Spleen (tissue), 11 donors: ENCODE data around the gene EVC2. TPM values are rescaled to one million over a fixed set of nuclear protein-coding genes. Genes with fewer than 3 reads are reported as not detected.

Experiments
- DNase-seq: peaks from one replicate; pipeline ENCODE4 v3.0.0-alpha.2; 2020
- H3K27ac ChIP-seq, 8 donors: fragments of 200-600 bp; sonication (generic) in 7 of 8; 1 replicate in 4 of 8; 2 replicates in 4 of 8; pipeline versions ENCODE4 v1.5.0 to v1.8.0; 2016 to 2021; ENCODE audit warnings: inconsistent platforms in 4 of 8, mild to moderate bottlenecking in 4 of 8, moderate library complexity in 1 of 8
- H3K27me3 ChIP-seq, 7 donors: fragments of 200-600 bp; sonication (generic) in 6 of 7; replicated peaks in 1 of 7; 1 replicate in 4 of 7; 2 replicates in 3 of 7; pipeline versions ENCODE4 v1.5.0 to v1.8.0; 2016 to 2021; ENCODE audit warnings: inconsistent platforms in 3 of 7, mild to moderate bottlenecking in 1 of 7
- H3K36me3 ChIP-seq, 6 donors: fragments of 200-600 bp; sonication (generic) in 5 of 6; 1 replicate in 4 of 6; 2 replicates in 2 of 6; pipeline versions ENCODE4 v1.5.0 to v1.8.0; 2016 to 2021; ENCODE audit warnings: inconsistent platforms in 2 of 6
- H3K4me1 ChIP-seq, 6 donors: fragments of 200-600 bp; sonication (generic) in 5 of 6; 1 replicate in 3 of 6; 2 replicates in 3 of 6; pipeline versions ENCODE4 v1.5.0 to v1.8.0; 2016 to 2021; ENCODE audit warnings: inconsistent platforms in 3 of 6
- H3K4me3 ChIP-seq, 8 donors: fragments of 200-600 bp; sonication (generic) in 7 of 8; 1 replicate in 4 of 8; 2 replicates in 4 of 8; pipeline versions ENCODE4 v1.5.0 to v1.8.0; 2016 to 2021; ENCODE audit warnings: inconsistent platforms in 4 of 8, mild to moderate bottlenecking in 4 of 8, moderate library complexity in 2 of 8
- H3K9me3 ChIP-seq, 8 donors: fragments of 200-600 bp; sonication (generic) in 7 of 8; 1 replicate in 4 of 8; 2 replicates in 4 of 8; pipeline versions ENCODE4 v1.5.0 to v1.8.0; 2016 to 2021; ENCODE audit warnings: inconsistent platforms in 4 of 8
- CTCF ChIP-seq, 11 experiments: fragments of 200-600 bp in 7 of 11; fragments of 450-650 bp in 4 of 11; sonication (generic) in 4 of 11; IDR thresholded peaks in 8 of 11; conservative IDR thresholded peaks in 3 of 11; 1 replicate in 7 of 11; 2 replicates in 4 of 11; pipeline versions ENCODE4 v1.4.0 to v1.8.0; 2016 to 2021; ENCODE audit warnings: antibody characterized with exemption in 11 of 11, inconsistent platforms in 4 of 11, mild to moderate bottlenecking in 1 of 11
- POLR2A ChIP-seq, 3 donors: fragments of 450-650 bp; IDR thresholded peaks; one replicate each; pipeline ENCODE4 v1.5.1; 2017; ENCODE audit warnings: antibody characterized with exemption in 3 of 3, mild to moderate bottlenecking in 1 of 3
- POLR2AphosphoS5 ChIP-seq, 3 donors: sonication (generic); formaldehyde crosslinking; IDR thresholded peaks; one replicate each; pipeline ENCODE4 v1.5.1; 2017; ENCODE audit warnings: antibody characterized with exemption in 3 of 3
- WGBS, 5 donors: extraction: QIAGEN DNeasy Blood & Tissue Kit in 3 of 5; methylation state at CpG; one replicate each; pipeline versions ENCODE4 v1.1.5 to v1.1.7; 2013 to 2018; 5-methylcytosine and 5-hydroxymethylcytosine counted together
- intact Hi-C: fragments of 100-400 bp; cut with DNase I; formaldehyde crosslinking; loops from one replicate; pipeline ENCODE4 v1.15.0; 2023; ENCODE audit warnings: low total_unique reads
- polyA plus RNA-seq, 3 donors: library from polyadenylated mRNA; stranded (reverse); fragments of 200-250 nt; gene quantifications; one replicate each; pipeline ENCODE4 v1.2.1, GENCODE V29; 2013
- total RNA-seq, 7 donors: library from RNA; depleted of rRNA in 3 of 7; stranded (reverse); fragments of >200 nt in 3 of 7; fragmentation: NEBNext Ultra II Directional in 4 of 7; extraction: Animal tissue kit (Norgen Biotek cat#: 25700) in 4 of 7; gene quantifications; one replicate each; pipeline versions ENCODE4 v1.1.0 to v1.2.1, GENCODE V29; 2016 to 2021
- donor health status: healthy with polysubstance abuse.
- donor health status: DM: no; HTN: no; CAD: no; lungs with moderate emphysema.
- donor health status: DM: no; HTN: no; CAD: no.
- donor health status: Bipolar disorder and iron deficiency.
- donor health status: healthy.
- donor health status: DM: no; HTN: no; CAD: no.
- donor health status: DM: yes; HTN: yes; CAD: no.

EVC2 gene
- total and polyA plus RNA-seq, 10 donors, result 0.30 to 4.4 (median 2.6) TPM

GRCh38 chr4:5693871-5694270 lies 14.5 kb downstream of the EVC2 start:
- 78 to 87% (median 82%) methylated on average over 4 of the region's 4 CpGs for WGBS, 5 donors
- H3K9me3 ChIP-seq, result no peaks in the 10 kb centered on the region

GRCh38 chr4:5691491-5692132 lies 16.7 kb downstream of the EVC2 start:
- Histone ChIP-seq H3K36me3 (peaks cover 0 to 15% (median 0%) of the 10 kb centered on the region in 6 donors), H3K4me1 (no peaks in the 10 kb centered on the region), H3K27me3 (no peaks in the 10 kb centered on the region), H3K9me3 (no peaks in the 10 kb centered on the region), H3K4me3 (no peak overlapping the region), H3K27ac (no peak overlapping the region)
- intact Hi-C loops, result no loop called here
- WGBS, 5 donors, result 72 to 87% (median 83%) methylated on average over 7 of the region's 7 CpGs
- no peak for DNase-seq
- TF ChIP-seq POLR2AphosphoS5 (IDR thresholded peaks at IDR 0.05) (no peak), POLR2A (IDR thresholded peaks at IDR 0.05) (no peak), CTCF (IDR thresholded peaks at IDR 0.05 in 8 of 11, conservative IDR thresholded peaks at IDR 0.05 in 3 of 11) (no peak)

More at GRCh38 chr4:5693871-5694270, 14.5 kb downstream of the EVC2 start:
- no peak for DNase-seq
- Histone ChIP-seq H3K4me3 (no peak overlapping the region), H3K36me3 (peaks cover 0 to 17% (median 0%) of the 10 kb centered on the region in 6 donors), H3K27ac (no peak overlapping the region), H3K27me3 (no peaks in the 10 kb centered on the region), H3K4me1 (no peaks in the 10 kb centered on the region)
- intact Hi-C loops, result no loop called here
- TF ChIP-seq POLR2AphosphoS5 (IDR thresholded peaks at IDR 0.05) (no peak), POLR2A (IDR thresholded peaks at IDR 0.05) (no peak), CTCF (IDR thresholded peaks at IDR 0.05 in 8 of 11, conservative IDR thresholded peaks at IDR 0.05 in 3 of 11) (no peak)

GRCh38 chr4:5689065-5689464 lies 19.3 kb downstream of the EVC2 start:
- no peak overlapping the region for H3K27ac ChIP-seq
- H3K4me3 ChIP-seq, result no peak overlapping the region
- DNase-seq, result no peak
- H3K9me3 ChIP-seq, result peaks cover 0 to 11% (median 0%) of the 10 kb centered on the region in 8 donors
- intact Hi-C loops, result no loop called here
- TF ChIP-seq CTCF (IDR thresholded peaks at IDR 0.05 in 8 of 11, conservative IDR thresholded peaks at IDR 0.05 in 3 of 11), result no peak
- TF ChIP-seq POLR2A (IDR thresholded peaks at IDR 0.05), result no peak
- TF ChIP-seq POLR2AphosphoS5 (IDR thresholded peaks at IDR 0.05), result no peak
- 83 to 91% (median 90%) methylated on average over 8 of the region's 8 CpGs for WGBS, 5 donors
- peaks cover 0 to 23% (median 2%) of the 10 kb centered on the region in 6 donors for H3K36me3 ChIP-seq
- H3K27me3 ChIP-seq, result no peaks in the 10 kb centered on the region
- H3K4me1 ChIP-seq, result no peaks in the 10 kb centered on the region

- 81 to 89% (median 87%) methylated on average over 6 of the region's 6 CpGs for whole genome bisulfite sequencing, 5 donors
- intact Hi-C loops, result no loop called here
Observed at GRCh38 chr4:5686338-5686737, 22.0 kb downstream of the EVC2 start.

More at GRCh38 chr4:5686338-5686737, 22.0 kb downstream of the EVC2 start:
- H3K9me3 ChIP-seq, result peaks cover 0 to 11% (median 0%) of the 10 kb centered on the region in 8 donors
- no peaks in the 10 kb centered on the region for H3K27me3 ChIP-seq
- no peak for DNase-seq
- no peak for TF ChIP-seq POLR2A (IDR thresholded peaks at IDR 0.05)
- TF ChIP-seq POLR2AphosphoS5 (IDR thresholded peaks at IDR 0.05), result no peak
- no peak for TF ChIP-seq CTCF (IDR thresholded peaks at IDR 0.05 in 8 of 11, conservative IDR thresholded peaks at IDR 0.05 in 3 of 11)
- no peak overlapping the region for H3K27ac ChIP-seq
- H3K36me3 ChIP-seq, result peaks cover 0 to 23% (median 2%) of the 10 kb centered on the region in 6 donors
- H3K4me1 ChIP-seq, result no peaks in the 10 kb centered on the region
- H3K4me3 ChIP-seq, result no peak overlapping the region
